MM.1S (cell line): ENCODE results near the gene CEACAM4.
"Not testable (repeated sequence)": the region's sequence is repeated elsewhere in the genome, so short reads cannot be mapped to it uniquely, and the experiment has no call there.

ENCODE experiments used
- EZH2 ChIP-seq: fragments of 300-600 bp; sonication (generic); optimal IDR thresholded peaks from 2 replicates; pipeline ENCODE3; 2017; ENCODE audit warnings: low read depth, mild to moderate bottlenecking, antibody characterized with exemption, low read length, mixed read lengths
- EZH2phosphoT487 ChIP-seq: fragments of 300-600 bp; sonication (generic); IDR thresholded peaks from 2 replicates; pipeline ENCODE4 v1.6.1; 2018; ENCODE audit warnings: antibody characterized with exemption, low read length
- TF ChIP-seq, protein P1 (sequence below): fragments of 300-600 bp; sonication (generic); IDR thresholded peaks from 2 replicates; pipeline ENCODE4 v1.5.1; 2016; ENCODE audit warnings: antibody characterized with exemption, low read length, mixed read lengths

DNA sequence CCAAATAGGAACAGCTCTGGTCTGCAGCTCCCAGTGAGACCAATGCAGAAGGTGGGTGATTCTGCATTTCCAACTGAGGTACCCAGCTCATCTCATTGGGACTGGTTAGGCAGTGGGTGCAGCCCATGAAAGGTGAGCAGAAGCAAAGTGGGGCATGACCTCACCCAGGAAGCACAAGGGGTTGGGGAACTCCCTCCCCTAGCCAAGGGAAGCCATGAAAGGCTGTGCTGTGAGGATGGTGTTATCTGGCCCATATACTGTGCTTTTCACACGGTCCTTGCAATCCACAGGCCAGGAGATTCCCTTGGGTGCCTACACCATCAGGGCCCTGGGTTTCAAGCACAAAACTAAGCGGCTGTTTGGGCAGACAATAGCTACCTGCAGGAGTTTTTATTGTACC lies 29.9 kb upstream of the CEACAM4 start:
- TF ChIP-seq EZH2, EZH2phosphoT487: not testable (repeated sequence)
- TF ChIP-seq, protein P1, sequence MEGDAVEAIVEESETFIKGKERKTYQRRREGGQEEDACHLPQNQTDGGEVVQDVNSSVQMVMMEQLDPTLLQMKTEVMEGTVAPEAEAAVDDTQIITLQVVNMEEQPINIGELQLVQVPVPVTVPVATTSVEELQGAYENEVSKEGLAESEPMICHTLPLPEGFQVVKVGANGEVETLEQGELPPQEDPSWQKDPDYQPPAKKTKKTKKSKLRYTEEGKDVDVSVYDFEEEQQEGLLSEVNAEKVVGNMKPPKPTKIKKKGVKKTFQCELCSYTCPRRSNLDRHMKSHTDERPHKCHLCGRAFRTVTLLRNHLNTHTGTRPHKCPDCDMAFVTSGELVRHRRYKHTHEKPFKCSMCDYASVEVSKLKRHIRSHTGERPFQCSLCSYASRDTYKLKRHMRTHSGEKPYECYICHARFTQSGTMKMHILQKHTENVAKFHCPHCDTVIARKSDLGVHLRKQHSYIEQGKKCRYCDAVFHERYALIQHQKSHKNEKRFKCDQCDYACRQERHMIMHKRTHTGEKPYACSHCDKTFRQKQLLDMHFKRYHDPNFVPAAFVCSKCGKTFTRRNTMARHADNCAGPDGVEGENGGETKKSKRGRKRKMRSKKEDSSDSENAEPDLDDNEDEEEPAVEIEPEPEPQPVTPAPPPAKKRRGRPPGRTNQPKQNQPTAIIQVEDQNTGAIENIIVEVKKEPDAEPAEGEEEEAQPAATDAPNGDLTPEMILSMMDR, result not testable (repeated sequence)
